A172 (cell line): ENCODE results near the gene GTF2B. TPM values are rescaled to one million over a fixed set of nuclear protein-coding genes. Genes with fewer than 3 reads are reported as not detected.
A peak's percentile ranks its signal among the peaks of the same experiment; 100 is the strongest.
"Not testable (repeated sequence)": the region's sequence is repeated elsewhere in the genome, so short reads cannot be mapped to it uniquely, and the experiment has no call there.

ENCODE experiments used
- DNase-seq: peaks from one replicate; pipeline ENCODE4 v3.0.0-alpha.2; 2015; ENCODE audit warnings: low spot score
- total RNA-seq: library from RNA; depleted of rRNA; stranded (reverse); fragments of >200 nt; shearing (Covaris generic); gene quantifications from 2 replicates; pipeline ENCODE4 v1.2.3, GENCODE V29; 2014; rRNA removed

The GTF2B gene, protein sequence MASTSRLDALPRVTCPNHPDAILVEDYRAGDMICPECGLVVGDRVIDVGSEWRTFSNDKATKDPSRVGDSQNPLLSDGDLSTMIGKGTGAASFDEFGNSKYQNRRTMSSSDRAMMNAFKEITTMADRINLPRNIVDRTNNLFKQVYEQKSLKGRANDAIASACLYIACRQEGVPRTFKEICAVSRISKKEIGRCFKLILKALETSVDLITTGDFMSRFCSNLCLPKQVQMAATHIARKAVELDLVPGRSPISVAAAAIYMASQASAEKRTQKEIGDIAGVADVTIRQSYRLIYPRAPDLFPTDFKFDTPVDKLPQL
- total RNA-seq, result 32.7 and 37.0 TPM in 2 replicates

DNA sequence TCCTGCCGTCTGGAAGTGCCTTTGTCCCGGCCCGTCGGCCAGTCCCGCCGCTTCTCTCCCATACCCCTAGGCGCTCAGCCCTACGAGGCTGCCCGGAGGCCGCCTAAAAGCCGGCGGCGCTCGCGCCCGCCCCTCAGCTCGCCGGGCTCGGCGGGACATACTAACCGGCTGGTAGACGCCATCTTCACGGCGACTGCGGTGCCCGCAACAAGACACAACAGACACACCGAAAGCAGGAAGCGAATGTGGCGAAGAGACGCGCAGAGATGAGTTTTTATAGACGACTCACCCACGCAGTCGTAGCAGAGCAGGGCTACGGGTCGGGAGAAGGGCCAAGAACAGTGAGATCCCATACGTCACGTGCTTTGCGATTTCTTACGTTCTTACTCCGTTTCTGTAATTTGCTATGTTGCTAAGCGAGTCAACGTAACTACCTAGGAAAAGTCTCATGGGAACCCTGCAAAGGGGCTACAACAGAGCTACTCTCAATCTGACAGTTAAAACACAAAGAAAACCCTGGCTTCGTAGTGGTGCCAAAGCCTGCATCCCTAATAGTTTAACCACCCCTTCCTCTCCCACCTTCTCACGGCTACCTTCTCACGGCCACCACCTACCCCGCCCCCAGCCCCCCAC lies at the start of gene GTF2B:
TSS of gene GTF2B (minus strand) at position 250 of the 633 bp plus-strand sequence. CDS start at position 182, 68 bp downstream.
- DNase-seq, result peak; percentile 79

DNA sequence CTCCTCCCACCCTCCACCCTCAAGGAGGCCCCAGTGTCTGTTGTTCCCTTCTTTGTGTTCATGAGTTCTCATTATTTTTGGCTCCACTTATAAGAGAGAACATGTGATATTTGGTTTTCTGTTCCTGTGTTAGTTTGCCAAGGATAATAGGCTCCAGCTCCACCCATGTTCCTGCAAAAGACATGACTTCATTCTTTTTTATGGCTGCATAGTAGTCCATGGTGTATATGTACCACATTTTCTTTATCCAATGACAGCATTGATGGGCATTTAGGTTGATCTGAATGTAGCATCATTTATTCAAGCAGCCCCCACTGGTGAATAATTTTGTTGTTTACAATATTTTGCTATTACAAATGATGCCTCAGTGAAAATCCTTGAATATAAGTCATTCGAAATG lies 47.2 kb upstream of the GTF2B start:
- DNase-seq, result not testable (repeated sequence)

DNA sequence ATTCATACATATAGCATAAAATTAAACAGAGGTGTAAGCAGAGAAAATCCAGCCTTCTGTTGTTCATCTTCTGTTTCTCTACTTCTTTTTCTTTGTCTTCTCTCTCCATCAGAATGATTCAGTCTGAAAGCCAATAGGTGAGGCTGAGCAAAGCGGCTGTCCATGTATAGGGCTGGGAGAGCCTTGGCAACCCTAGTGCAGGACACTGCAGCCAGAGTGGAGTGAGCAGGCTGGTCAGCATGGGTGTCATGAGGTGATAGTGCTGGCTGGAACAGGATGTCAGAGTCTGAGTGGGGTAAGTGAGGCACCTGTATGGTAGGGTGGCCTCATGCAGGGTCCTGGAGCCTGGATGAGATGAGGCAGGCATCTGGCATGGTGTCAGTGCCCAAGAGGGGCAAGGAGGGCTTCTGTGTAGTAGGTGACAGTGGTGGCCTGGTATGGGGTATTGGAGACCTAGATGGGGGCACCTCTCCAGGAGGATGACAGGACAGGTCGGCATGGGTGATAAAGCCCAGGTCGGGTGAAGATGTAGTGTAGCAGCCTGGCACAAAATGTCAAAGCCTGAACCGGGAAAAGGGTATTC lies 45.5 kb upstream of the GTF2B start:
- no peak for DNase-seq

- no peak for DNase-seq
Observed at GRCh38 chr1:88936223-88936523, 44.8 kb upstream of the GTF2B start.

DNA sequence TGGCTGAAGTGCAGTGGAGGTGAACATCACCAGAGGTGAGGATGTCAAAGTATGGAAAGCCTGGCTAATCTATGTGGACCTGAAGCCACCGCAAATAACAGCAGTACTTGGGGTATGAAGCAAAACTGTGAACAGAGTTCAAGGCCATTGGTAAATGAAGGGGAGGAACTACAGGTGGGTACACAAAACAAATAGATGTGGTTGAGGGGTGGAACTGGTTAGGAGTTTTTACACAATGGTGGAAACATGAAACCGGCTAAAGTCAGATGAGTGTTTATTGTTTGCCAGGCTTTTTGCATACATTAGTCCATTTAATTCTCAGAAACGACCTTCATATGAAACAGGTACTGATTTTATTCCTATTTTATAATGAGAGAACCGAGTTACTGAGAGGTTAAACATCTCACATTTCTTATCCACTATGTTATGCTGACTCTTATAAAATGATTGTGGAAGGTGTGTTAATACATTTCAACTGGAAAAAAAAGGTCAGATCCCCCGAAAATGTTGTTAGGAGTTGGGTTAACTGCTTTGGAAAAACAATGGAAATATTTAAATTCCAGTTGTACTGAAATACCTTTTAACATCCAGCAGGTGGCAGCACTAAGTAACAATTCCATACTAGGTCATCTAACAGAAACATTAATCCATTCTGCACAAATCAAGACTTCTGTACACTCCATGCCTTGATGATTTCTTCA lies 44.3 kb upstream of the GTF2B start:
- DNase-seq, result no peak

- not testable (repeated sequence) for DNase-seq
Observed at GRCh38 chr1:88930176-88930575, 38.8 kb upstream of the GTF2B start.

GRCh38 chr1:88923224-88923623 lies 31.9 kb upstream of the GTF2B start:
- DNase-seq, result no peak

GRCh38 chr1:88922214-88922613 lies 30.8 kb upstream of the GTF2B start:
- no peak for DNase-seq

- DNase-seq, result no peak
Observed at GRCh38 chr1:88920845-88921244, 29.5 kb upstream of the GTF2B start.

- no peak for DNase-seq
Observed at GRCh38 chr1:88917321-88918025, 26.1 kb upstream of the GTF2B start.

- no peak for DNase-seq
Observed at GRCh38 chr1:88916883-88917282, 25.5 kb upstream of the GTF2B start.

GRCh38 chr1:88911800-88912199 lies 20.4 kb upstream of the GTF2B start:
- DNase-seq, result not testable (repeated sequence)

GRCh38 chr1:88911161-88911560 lies 19.8 kb upstream of the GTF2B start:
- no peak for DNase-seq

DNA sequence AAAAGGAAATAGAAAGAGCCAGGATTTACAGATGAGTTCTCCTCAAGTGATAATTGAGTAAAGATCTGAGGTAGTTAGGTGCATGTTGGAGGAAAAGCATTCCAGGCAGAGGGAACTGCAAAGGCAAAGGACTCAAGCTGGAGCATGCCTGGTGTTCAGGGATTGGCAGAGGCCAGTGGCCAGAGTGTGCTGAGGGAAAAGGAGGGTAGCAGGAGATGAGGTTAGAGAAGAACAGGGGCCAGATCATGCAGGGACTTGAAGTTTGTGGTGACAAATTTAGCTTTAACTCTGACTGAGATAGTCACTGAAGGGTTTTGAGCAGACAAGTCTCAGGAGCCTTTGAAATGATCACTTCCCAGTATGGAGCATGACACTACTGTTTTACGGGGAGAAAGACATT lies 19.0 kb upstream of the GTF2B start:
- no peak for DNase-seq

- DNase-seq, result no peak
Observed at GRCh38 chr1:88900883-88901282, 9.5 kb upstream of the GTF2B start.

GRCh38 chr1:88897070-88897730 lies 5.8 kb upstream of the GTF2B start:
- DNase-seq, result no peak

GRCh38 chr1:88892357-88892877 lies 1.1 kb upstream of the GTF2B start:
- DNase-seq, result peak; percentile 88

GRCh38 chr1:88891951-88892340 lies 579 bp upstream of the GTF2B start:
- no peak for DNase-seq

DNA sequence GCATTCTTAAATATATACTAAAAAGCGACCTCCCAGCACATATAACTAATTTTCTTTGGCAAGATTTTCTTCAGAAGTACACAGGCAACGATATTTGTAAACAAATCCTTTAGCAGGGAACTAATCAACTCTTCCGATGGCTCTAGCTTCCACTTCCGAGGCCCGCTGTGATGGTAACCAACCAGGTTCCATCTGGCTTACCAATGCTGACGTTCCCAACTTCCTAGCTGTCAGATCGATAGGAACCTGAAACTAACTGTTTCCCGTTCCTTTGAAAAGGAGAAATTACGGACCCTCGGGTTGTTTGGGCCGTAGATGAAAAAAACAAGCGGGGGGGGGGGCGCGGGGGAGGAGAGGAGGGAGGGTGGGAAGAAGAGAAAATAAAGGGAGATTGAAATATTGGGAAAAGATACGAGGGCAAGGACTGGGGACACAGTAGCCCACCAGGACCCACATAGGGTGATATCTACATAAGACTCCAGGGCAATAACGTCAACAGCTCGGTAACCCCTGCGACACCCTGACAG lies 513 bp downstream of the GTF2B start:
- no peak for DNase-seq

- no peak for DNase-seq
Observed at GRCh38 chr1:88890131-88890530, 1.2 kb downstream of the GTF2B start.

DNA sequence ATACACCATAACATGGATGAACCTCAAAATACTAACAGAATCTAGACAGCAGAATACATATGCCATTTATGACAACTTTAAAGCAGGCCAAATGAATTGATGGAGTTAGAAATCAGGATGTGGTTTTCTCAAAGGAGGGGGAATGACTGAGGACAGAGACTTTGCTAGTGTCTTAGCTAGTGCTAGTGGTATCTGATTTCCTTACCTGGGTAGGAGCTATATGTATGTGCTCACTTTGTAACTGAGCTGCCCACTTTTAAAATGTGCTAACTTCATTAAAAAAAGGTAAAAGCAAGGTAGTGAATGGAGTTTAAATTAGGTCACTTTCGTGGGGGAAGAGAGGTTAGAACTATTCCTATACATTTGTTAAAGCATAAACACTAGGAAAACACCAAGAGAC lies 2.6 kb downstream of the GTF2B start:
- DNase-seq, result no peak
